Stimulated activated CD4-positive, alpha-beta T cell treated with anti-CD3 and anti-CD28 coated beads, Interleukin-4, amount 100 ng/mL, for 4 hours (primary cell): Measurements from ENCODE around the gene PHACTR3.

Experiments
- DNase-seq, 2 experiments: peaks; one replicate each; pipeline ENCODE4 v3.0.0-alpha.2; 2020

Gene PHACTR3

GRCh38 chr20:59764037-59764436 is 159.7 kb downstream of the PHACTR3 start:
- DNase-seq, result no peak

DNA sequence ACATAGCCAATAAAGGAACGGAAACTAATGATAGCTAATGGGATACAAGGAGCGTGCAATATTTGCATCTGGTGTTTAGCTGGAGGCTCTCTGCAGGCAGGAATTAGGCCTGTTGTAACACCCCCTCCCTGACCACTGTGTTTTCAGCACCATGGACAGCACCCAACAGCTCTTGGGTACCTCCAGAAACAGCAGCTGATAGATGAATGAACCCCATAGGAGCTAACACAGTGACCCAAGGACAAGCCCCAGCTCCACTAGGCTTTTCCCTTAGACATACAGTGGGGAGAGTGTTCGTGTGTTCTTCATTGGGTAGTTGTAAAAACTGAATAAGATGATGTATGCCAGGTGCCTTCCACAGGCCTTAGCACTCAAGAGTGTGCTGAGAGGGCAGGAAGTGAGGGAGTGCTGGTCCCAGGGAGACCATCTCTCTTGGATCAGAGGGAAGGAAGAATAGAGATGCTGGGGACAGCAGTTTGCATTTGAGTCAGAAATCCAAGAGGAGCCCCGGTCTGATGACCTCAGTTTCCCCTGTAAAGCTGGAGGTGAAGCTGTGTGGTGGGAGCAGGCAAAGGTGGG is 161.3 kb downstream of the PHACTR3 start:
- DNase-seq, result no peak

DNA sequence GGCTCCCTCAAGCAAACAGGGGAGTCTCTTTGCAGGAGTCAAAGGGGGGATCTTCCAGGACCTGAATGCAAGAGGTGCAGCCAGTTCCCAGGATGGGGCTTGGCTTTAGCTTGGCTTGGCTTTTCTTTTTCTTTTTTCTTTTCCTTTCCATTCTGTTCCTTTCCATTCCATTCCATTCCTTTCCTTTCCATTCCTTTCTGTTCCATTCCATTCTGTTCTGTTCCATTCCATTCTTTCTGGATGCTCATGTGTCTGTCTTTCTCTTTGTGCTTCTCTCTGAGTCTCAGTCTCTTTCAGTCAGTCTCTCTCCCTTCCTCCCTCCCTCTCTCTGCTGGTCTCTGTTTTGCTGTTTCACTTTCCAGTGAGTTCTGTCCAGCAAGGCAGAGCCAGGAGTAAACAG is 163.3 kb downstream of the PHACTR3 start:
- no peak for DNase-seq

DNA sequence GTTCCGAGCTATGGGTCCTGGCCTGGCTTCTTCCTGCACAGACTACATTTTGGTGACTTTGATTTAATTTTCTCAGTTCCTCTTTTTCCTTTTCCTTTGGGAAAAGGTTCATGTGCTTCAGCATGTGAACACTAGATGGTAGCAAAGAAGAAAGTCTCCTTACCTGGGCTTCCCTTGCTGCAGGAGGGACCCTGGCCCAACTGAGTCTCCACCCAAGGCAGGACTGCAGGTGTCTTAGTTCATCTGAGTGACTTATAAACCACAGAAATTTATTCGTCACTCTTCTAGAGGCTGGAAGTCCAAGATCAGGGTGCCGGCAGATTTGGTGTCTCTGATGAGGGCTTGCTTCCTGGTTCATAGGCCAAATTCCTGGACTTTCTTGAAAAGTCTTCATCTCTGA is 165.9 kb downstream of the PHACTR3 start:
- no peak for DNase-seq

- no peak for DNase-seq
Measured at GRCh38 chr20:59770851-59771250, 166.5 kb downstream of the PHACTR3 start.

GRCh38 chr20:59771506-59772372 is 167.4 kb downstream of the PHACTR3 start:
- no peak for DNase-seq

DNA sequence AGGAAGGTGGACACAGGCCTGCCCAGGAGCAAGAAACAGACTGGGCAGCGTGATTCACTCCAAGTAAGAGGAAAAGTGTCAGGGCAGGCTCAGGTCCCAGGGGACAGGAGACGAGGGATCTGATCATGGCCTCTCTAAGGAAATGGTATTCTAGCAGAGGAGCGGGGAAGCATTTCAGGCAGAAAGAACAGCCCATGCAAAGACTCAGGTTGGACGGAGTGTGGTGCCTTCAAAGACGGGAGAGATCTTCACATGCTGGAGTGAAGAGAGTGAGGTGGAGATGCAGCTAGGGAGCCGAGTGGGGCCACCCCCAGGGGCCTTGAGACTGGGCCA is 168.0 kb downstream of the PHACTR3 start:
- DNase-seq, result no peak

- DNase-seq, result no peak
Measured at GRCh38 chr20:59772931-59773913, 168.9 kb downstream of the PHACTR3 start.

DNA sequence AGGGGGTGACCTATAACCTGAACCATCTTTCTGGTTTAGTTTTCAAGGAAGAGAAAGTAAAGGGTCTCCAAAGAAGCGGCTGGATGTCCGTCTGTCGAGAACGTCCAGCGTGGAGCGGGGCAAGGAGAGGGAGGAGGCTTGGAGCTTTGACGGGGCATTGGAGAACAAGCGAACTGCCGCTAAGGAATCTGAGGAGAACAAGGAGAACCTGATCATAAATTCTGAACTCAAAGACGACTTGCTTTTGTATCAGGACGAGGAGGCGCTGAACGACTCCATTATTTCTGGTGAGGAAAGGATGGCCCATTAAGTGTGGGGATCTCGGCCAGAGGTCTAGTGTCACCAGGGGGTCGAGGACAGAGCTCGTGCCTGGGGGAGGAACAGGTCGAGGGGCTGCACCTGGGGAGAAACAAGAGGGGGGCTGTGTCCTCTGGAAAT is 169.9 kb downstream of the PHACTR3 start:
- no peak for DNase-seq

DNA sequence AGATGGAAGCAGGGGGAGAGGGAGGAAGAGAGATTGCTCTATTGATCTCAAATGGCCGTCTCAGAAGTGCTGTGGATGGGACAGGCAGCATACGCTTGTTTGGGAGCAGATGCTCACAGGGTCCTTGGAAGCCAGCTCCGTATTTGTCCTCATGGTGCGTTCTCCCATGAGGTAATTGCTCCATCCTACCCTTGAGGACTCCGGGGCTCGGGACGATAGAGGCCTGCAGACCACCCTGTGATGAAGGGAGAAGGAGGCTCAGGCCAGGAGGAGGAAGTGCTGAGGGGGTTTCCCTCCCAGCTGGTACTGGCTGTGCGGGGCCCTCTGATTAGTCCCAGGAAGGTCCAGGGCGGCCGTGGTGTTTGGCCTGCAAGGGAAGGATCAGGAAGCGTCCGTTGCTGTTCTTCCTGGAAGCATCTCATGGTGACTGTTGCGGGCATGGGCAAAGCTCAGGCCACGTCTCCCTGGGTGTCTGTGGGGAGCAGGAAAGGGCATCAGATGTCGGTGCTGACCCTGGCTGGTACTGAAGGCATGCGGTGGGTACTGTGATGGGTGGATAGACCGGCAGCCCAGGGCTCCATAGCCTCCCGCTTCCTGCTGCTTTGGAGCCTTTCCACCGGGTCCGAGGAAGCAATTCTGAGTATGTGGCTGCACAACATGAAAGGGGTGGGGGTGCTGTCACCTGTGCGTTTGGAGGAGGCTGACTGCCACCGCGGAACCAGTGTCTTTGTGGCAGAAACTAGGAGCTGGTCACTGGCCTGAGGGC is 170.8 kb downstream of the PHACTR3 start:
- no peak for DNase-seq

GRCh38 chr20:59775687-59776055 is 171.3 kb downstream of the PHACTR3 start:
- DNase-seq, result no peak

DNA sequence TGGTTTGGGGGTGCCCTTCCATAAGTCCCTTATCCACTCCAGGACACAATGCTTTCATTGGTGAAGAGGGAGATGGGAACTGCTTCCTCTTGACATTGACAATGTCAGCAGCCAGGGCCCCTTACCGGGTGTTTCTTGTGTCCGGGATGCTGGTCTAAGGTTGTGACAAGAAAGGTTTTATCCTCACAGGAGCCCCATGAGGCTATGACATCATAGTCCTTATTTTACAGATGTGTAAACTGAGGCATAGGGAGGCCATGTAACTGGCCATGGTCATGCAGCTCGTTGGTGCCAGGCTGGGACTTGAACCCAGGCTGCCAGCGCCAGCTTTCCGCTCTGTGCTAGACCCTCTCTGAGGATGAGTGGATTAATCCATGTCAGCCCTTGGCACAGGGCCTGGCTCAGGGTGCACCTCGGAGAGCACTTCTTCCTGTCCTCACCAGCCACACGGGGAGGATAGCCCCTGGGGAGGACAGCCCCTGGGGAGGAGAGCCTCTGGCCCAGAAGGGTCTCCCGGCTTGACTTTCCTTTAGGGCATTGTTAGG is 171.8 kb downstream of the PHACTR3 start:
- DNase-seq, result no peak

DNA sequence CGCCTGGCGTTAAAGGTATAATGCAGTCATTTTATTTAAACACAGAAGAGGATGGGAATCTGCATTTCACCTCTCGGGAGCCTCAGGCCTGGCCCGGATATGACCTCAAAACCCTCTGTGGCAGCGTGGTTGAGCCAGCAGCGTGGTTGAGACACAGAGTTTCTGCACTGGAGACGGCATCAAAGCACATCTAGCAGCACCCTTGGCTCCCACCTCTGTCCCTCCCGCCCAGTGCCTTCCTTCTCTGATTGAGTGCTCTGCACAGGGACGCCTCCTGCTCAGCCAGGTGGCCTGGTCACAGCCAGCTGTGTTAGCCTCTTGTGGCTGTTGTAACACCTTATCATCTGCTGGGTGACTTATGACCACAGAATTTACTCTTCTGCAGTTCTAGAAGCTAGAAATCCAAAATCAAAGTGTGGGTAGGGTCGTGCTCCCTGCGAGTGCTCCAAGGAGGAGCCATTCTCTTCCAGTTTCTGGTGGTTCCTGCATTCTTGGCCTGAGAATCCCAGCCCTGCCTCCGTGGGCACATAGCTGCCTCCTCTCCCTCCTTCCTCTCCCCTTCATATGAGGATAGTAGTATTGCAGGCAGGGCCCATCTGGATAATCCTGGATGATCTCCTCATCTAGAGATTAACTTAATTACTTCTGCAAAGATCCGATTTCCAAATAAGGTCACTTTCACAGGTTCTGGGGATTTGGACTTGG is 172.4 kb downstream of the PHACTR3 start:
- no peak for DNase-seq

GRCh38 chr20:59777331-59777725 is 173.0 kb downstream of the PHACTR3 start:
- no peak for DNase-seq

DNA sequence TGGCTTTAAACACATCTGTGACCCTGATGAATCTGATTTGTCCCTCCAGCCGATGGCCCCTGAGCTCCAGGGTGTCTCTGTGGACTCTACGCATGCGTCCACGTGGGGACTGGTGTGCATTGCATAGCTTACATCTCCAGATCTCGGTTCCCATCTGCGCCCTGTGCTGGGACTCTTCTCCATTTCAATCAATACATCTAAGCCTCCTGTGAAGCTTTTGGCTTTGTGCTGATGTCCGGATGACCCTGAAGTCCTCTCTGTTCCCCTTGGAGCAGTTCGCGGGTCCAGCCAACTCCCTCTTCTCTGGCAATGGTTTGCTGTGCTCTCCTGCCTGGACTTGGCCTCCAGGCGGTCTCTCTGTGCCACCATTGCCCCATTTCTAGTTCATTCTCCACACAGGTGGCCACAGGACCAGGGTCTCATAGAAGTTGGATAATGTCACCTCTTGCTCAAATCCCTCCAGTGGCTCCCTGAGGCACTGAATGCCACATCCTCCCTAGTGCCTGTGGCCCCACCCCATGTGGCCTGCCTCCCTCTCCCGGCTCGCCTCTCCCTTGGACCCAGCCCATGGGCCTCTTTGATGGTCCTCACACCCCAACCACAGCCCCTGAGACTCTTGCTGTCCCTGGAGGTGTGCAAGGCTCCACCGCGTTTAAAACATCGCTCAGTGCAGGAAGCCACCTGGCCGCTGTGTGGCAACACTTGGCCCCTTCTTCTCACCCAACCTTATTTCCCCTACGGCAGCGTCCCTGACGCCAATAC is 173.7 kb downstream of the PHACTR3 start:
- no peak for DNase-seq

DNA sequence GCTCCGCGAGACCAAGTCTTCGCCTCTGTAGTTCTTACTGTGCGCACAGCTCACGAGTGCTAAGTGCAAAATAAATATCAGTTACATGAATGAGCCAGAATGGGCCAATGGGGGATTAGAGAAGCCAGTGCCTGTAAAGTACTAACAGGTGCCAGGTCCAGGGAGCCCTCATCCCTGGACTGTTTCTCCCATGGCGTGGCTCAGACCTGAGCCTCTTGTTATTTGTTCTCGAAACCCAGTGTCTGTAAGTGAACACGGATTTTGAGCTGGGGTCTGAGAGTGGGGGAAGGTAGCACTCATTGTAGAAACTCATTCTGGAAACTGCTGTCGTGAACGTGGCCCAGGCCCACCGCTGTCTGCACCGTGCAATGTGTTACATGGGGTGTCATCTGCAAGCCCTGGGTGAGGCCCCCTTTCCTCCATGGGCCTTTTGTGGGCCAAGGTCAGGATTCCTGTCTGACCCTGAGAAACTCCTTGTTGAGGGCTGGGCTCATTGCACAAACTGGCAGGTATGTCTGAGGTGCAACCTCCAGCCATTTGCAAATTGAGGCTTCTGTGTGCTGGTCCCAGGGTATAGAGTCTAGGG is 174.4 kb downstream of the PHACTR3 start:
- no peak for DNase-seq

DNA sequence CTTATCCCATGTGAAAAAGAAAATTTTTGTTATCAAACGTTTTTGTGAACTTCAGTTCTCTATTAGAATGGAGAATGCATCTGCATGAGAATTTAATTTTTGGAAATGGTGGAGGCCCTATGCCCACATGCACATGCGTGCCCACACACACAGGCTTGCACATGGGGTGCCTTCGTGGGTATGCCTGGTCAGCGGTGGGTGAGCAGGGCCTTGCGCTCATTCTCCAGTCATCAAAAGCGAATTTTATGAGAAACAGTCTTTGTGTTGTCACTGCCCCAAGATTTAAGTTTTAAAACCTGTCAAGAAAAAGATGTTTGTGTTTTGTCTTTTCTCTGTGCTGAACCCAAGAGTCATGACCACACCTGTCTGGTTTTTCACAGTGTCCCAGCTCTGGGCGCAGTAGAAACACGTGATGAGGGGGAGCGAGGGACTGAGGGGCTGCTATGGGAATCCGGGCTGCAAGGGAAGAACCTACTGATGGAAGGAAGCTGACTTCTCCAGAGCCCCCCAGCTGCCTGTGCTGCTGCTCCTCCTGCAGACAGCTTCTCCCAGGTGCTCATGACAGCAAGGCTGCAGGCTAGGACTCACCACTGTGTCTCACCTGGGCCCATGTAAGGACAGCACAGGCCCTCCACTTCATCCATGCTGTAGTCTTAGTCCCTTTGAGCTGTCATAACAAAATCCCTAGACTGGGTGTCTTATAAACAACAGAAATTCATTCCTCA is 175.5 kb downstream of the PHACTR3 start:
- DNase-seq, result no peak

GRCh38 chr20:59780494-59781185 is 176.3 kb downstream of the PHACTR3 start:
- no peak for DNase-seq

- no peak for DNase-seq
Measured at GRCh38 chr20:59781226-59781625, 176.9 kb downstream of the PHACTR3 start.
